NCI-H146 (cell line): ENCODE measurements around the gene LRBA.

ENCODE experiments used
- DNase-seq: peaks from one replicate; lab custom pipeline; 2025; lab: John Stamatoyannopoulos, UW

The LRBA gene

DNA sequence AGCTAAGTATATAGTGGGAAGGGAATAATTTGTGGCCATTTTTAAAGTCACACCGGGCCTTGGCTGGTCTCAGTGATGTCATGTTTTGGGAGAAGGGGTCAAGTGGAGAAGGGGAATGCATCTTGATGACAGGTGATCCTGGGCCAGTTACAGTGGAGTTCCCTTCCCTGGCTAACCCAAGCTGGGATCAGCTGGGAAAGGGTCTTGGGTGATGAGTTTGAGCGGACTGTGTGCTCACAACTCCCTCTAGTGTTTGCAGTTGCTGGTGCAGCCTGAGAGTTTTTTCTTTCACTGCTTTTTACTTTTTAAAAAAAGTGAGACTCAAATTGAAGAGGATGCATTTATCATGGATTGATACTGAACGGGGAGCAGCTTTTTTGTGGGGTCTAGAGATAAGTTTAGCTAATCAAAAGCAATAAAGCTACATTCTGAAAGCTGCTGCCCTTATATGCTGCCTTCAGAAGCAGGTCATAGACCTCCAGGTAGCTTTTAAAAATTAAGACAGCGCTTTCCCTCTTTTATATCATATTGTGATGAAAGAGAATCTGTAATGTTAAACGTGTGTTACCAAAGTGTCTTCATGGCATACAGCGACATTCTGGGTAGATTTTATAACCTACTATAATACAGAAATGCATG is 772.1 kb downstream of the LRBA start:
- DNase-seq: peak; percentile 27

DNA sequence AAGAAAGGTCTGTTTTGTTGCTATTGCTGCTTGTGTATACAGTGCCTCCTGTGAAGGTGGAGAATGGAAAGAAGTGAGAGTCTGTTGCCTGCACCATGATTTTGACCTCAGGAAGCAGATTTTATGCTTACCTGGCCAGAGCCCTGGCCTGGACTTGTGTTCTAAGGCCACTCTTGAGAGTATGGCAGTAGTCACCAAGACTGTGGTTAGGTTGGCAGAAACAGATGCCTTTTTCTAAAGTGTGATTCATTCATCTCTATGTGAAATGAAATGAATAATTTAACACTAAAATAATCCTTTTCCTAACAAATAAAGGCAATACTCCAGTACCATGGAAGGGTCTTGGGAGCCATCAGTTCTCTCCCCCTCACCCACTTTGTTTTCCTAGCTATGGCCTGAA is 775.1 kb downstream of the LRBA start:
- DNase-seq: no peak

DNA sequence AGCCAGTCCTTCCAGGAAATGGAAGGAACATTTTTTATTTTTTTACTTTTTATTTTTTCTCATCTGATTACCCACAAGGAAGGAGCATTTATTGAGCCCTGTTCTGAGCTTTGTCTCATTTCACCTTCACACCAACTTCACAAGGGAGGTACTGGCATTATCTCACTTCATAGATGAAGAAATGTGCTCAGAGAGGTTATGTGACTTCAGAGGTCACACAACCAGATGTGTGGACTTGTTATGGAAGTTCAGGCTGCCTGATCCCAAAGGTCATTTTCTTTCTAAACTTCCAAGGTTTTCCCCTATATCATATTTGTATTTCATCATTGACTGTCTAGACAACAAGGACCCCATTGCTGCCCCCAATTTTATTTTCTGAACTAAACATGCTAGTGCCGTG is 776.5 kb downstream of the LRBA start:
- no peak for DNase-seq

DNA sequence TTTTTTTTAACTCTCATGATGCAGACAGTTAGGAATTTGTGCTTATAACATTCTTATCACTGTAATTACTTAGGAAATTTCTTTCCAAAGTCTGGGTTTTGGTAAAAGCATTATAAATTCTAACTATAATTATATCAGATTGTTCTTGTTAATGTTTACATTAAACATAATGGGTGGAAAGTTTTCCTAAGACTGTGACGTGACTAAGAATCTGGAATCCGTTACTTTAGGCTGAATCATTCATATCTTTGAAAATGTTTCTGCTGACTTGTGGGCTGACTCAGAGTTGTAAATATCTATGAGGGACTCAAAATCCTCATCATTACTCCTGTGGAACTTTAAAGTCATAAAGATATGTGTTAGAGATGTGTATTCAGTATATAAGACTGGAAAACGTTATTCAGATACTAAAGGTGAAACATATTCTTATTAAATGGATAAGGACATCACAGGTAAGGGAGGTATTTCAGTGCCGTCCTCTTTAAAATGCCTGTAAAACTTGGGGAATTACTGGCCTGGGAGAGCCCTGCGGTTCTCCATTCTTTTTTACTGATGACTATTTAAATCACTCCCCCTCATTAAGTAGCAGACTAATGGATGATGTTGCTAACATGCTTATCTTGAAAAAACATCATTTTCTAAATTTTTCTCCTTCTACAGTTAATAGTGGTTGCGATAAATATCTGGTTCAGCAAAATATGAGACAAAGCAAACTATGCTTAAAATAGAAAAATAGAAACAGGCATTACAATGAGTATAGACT is 777.8 kb downstream of the LRBA start:
- DNase-seq: no peak

DNA sequence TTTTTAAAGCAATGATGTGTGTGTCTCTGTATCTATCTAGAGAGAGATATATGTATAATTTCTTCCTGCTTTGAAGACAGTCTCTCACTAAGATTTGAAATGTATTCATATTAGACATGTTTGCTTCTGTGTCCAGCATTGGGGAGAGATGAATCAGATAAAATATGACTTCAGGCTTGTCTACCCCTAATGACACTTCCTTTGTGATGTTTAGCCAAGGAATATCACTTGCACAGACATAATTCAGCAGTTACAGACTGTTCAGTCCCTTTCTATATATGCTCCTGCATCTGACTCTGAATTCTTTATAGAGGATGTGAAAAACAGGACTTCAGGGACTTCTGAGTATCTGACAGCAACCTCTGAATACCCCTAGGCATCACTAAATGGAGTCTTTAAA is 778.5 kb downstream of the LRBA start:
- DNase-seq: no peak

DNA sequence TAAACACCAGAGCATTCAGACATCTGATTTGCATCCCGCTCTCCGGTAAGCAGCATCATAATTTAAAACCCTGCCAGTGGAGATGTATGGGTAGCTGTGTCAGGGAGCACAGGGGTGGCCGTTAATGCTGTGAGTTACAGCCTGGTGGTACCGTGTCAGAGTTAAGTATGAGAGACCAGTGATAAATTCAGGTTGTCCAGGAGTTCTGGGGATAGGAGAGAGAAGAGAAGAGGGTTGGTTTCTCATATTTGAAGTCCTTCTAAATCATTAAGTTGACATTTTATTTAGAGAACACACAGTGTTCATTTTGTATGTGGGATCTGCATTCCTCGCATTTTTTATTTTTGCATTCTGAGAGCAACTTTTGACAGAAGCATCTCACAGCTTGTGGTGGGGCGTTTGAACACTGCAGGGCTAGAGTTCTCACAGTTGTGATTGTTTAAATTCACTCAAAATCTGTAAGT is 779.2 kb downstream of the LRBA start:
- no peak for DNase-seq

DNA sequence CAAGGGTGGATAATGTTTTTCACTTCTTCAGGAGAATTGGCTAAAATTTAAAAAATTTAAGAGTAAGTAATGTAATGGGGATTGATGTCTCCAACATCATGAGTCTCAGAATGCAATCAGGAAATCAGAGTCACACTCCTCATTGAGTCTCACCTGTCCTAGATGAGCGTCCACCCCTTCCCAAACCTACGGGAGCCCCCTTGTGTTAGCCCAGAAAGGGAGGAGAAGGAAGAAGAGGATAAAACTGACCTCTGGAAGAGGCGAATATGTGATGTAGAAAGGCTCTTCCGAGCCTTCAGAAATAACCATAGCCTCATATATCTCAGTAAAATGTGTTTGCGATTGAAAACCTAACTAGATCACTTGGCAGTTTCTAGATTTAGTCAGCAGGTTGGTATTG is 779.8 kb downstream of the LRBA start:
- no peak for DNase-seq

DNA sequence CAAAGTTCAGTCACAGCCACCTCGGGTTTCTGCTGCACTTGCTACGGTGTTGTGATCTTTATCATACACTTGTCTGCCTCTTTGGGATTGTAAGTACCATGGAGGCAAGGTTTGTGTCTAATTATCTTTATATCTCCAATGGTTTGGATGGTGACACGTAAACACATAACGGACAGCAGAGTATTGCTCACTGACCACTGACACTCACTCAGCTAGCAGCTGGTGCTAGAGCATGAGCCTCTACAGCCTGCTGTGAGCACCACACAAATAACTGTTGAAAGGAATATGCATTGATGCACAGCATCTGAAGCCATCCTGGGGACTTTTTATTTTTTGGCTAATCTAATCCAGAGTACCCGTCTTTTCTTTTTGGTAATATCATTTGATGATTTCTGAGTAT is 780.8 kb downstream of the LRBA start:
- no peak for DNase-seq

DNA sequence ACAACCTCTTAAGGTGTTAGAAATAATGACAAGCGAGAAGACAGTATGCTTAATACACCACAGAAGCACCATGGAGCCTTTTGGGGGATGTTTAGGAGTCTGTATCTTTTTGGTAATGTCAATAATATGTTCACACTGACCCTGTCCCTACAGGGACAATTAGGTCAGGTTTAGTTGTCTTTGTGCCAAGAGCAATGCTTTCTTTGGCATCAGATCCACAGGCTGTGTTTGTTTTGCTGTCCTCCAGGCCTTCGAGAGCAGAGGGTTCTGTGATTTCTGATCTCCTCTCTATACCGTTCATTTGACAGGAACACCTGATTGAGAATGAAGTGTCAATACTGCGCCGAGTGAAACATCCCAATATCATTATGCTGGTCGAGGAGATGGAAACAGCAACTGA is 783.1 kb downstream of the LRBA start:
- DNase-seq: no peak

DNA sequence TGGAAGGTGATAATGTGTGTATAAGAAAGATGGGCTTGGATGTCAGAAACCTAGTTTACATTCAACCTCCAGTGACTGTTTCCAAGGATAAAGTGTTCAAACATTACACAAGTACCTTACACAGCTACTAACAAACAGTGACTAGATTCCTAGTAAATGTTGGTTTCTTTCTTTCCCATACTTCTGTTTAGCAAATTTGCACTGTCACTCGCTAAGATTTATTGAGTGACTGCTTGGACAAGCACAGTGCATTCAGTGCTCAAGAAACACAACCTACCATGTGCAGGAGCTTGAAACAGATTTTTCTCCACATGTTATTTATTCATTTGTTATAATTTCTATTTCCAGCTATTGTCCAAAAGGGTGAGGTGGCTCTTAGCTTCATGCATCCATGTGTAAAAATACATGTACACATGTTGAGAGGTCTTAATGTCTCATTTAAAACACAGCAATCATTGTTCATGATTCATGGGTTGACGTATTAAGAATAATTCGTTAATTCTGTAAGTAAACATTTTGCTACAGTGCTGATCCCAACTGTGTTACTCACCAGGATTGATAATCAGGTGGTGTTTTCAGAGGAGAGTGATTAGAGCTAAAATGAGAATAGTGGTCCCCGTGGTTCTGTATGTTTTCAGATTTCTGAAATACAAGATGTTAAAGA is 783.8 kb downstream of the LRBA start:
- no peak for DNase-seq

DNA sequence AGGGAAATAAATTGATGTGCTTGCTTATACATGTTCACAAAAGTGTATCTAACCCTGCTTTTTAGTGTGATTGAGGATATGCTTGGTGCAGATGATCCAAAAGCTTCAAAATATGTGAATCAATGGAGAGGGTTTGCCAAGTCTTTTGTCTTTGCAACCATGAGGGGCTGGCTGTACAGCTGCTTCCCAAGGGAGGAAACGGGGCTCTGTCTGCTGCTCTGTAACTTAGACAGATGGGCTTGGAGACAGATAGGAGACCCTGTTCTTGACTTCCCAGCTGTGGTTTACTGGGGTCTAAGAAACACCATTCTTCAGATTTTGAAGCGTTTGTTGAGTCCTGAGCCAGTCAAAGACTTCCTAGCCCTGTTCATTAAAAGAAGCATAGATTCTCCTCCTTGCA is 784.5 kb downstream of the LRBA start:
- DNase-seq: no peak

DNA sequence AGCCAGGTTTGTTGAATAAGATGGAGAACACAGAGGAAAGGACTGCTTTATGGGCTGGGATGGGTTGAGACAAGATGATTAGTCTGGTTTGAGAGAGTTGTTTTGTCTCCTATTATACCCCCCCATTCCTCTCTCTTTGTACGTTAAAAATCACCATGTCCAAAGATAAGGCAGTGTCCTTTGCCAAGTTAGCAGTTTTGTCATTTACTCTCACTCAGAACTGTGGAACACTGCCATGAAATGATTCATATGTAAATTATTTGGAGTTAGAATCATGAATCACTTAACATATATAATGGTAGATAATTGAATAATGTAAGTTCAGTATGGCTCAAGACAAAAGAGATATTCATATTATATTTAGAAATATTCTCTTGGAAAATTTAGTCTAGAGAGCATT is 785.6 kb downstream of the LRBA start:
- no peak for DNase-seq

DNA sequence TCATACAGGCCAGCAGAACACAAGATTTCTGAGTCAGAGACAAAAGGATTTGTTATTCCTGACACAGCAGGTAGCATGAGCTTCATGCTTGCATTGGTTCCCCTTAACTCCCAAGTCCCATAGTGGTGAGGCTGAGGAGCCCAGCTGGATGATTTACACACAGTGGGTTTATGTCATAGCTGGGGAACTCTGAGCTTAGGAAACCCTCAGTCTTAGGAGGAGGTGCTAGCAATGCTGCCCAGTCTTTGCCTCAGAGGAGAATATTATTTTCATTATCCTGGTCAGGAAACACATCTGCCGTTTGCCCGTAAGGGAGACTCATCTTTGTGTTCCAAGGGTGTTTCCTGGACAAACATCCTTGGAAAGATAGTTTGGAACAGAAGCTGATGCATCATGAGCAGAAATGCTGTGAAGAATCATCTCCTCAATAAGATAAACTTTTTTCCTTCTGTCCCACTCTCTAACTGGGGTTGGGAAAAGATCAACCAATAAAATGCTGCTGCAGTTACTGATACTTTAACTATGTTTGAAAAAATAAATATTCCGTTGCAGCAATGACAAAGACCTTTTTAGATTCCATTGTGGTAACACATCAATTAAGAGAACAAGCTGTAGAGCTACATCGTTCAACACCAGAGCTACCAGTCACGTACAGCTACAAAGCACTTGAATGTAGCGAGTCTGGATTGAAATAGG is 790.0 kb downstream of the LRBA start:
- no peak for DNase-seq

DNA sequence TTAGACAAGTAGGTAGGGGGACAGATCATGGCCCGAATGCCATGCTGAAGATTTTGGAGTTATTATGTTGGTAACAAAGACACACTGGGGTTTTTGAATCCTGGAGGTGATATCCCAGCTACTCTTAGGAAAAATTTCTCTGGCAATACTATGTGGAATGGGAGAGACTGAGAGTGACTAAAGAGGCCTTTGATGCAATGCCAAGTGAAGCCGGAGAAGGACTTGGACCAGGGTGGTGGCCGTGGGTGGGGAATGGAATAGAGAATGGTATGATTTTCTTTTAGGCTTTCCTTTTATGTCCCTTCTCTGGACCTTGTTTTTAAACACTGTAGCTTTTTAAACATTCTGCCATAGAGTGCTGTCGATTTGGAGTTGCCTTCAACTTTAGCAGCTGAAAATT is 795.2 kb downstream of the LRBA start:
- no peak for DNase-seq

DNA sequence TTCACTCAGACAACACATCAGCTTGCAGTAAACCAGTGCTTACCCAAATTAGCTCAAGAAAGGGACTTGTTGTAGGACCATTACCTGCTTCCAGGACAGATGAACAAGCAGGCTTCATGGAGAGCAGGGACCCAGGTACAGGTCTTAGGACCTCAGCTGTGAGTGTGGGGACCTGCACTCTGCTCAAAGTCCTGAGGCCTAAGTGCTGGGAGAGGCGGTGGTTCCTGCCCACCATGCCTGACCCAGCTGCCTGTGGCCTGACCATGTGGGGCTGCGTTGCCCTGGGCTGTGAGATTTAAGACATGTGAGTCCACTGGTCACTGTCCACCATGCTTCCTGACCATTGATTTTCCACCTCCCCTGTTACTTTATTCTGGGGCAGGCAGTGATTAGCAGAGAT is 796.6 kb downstream of the LRBA start:
- no peak for DNase-seq

DNA sequence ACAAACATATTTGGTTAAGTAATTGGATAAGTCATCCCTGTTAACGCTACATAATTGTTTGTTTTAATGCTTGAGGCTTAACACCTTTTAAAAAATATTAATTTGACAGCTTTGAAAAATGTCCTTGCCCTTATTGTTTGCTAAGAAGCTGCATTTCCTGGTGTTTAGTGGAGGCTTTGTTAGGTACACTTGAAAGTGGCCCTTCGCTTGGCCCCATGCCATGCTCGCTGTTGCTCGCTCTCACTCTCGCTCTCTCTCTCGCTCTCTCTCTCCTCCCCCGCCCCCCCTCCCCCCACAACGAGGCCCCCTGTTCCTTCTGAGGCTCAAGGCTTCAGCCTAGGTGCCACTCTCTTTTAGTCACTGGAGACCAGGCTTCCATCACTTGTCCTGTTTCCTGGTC is 797.3 kb downstream of the LRBA start:
- DNase-seq: peak; percentile 35

DNA sequence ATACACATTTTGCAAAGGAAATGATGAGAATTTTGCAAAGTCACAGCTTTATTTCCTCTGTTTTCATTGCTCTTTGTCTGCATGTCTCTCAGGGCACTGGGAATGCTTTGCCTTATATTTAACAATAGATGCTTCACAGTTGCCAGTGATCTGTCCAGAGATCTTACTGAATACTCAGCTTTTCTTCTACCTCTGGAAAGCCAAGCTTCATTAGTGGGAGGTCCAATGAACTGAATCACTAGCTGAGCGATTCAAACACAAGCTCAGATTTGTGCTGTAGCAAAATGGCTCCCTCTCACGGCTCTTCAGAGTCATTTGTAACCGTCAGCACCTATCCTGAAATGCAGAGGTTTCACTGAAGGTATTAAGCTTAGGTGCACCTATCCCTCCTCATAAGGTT is 797.9 kb downstream of the LRBA start:
- peak; percentile 34 for DNase-seq

DNA sequence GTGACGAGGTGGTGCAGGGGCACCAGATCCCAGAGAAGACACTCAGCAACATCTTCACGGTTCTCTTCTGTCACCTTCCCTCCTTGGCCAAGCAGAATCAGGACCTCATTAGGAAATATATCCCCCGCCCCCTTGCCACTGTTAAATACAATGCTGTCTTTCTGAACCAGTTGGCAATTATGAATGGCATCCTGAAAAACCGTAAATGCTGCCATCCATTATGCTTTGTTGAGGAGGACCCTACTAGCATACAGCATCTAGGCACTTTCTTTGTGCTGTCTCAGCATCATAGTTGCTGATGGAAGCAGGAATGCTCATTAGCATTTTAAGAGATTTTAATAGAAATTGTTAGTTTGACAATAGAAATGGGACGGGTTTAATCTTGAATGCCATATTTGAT is 798.4 kb downstream of the LRBA start:
- no peak for DNase-seq

DNA sequence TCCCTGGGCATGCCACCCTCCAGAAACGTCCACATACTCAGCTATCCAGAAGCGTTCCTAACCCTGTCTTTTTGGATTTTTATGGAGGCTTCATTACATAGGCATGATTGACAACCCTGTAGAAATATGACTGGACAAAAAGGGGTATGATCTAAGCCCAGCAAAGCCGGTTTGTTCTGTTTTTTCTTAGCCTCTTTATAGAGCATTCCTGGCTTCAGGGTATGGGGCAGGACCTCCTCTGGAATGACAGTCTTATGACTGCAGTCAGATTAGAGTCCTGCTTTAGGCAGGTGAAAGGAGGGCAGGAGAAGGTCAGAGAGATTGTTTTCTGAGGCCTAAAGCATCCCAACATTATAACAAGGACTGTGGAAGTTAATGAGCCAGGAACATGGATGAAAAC is 799.5 kb downstream of the LRBA start:
- DNase-seq: no peak
